ENCODE measurements around the gene EXOSC5. TPM values are rescaled to one million over a fixed set of nuclear protein-coding genes. Genes with fewer than 3 reads are reported as not detected.
"Not testable (repeated sequence)": the region's sequence is repeated elsewhere in the genome, so short reads cannot be mapped to it uniquely, and the experiment has no call there.

Gene EXOSC5
- total and polyA plus RNA-seq, 2 donors from 2014 or later, result 15.5 to 16.8 TPM

DNA sequence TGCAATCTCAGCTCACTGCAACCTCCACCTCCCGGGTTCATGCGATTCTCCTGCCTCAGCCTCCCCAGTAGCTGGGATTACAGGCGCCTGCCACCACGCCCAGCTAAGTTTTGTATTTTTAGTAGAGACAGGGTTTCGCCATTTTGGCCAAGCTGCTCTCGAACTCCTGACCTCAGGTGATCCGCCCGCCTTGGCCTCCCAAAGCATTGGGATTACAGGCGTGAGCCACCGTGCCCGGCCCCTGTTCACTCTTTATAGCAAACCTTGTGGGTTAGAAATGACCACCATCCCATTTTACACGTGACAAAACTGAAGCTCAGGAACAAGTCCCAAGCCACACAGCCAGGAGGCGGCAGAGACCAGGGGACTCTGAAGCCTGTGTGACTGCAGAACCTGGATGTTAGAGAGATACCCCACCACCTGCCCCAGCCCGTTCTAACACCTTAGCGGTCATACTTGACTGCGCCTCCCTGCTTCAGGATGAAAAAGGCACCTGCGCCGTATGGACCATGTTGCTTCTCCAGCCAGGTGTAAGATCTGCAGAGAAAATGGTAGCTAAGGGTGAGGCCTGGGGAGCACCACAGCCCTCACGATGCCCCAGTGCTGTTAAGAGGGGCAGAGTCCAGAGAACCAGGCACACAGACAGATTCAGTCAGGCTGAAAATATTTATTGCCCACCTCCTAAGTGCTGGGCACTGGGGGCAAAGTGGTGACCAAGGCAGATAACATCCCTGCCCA is 38.9 kb upstream of the EXOSC5 start:
- Histone ChIP-seq H3K4me3 (ENCODE audit: low read length in 3 of 3) (no peak overlapping the region), H3K27me3 (ENCODE audit: control insufficient read depth, insufficient read depth, low read length) (no peaks in the 10 kb centered on the region), H3K9me3 (ENCODE audit: control insufficient read depth in 2 of 3, insufficient read depth in 1 of 3, low read length in 3 of 3) (no peaks in the 10 kb centered on the region), H3K27ac (ENCODE audit: low read depth in 2 of 2, low read length in 2 of 2) (no peak overlapping the region), H3K9ac (ENCODE audit: low read length in 3 of 3) (no peak overlapping the region), H3K36me3 (ENCODE audit: control insufficient read depth in 2 of 3, insufficient read depth in 3 of 3, low read length in 3 of 3) (peaks cover 3 to 25% (median 6%) of the 10 kb centered on the region in 3 donors), H3K4me1 (ENCODE audit: control insufficient read depth in 2 of 3, insufficient read depth in 2 of 3, low read depth in 1 of 3, low read length in 3 of 3) (peaks cover 0 to 12% (median 0%) of the 10 kb centered on the region in 3 donors)
- intact Hi-C loops (cut with DNase I), result no loop called here
- FAIRE-seq (no peak), DNase-seq (no peak)
- no peak for TF ChIP-seq CTCF (IDR thresholded peaks at IDR 0.05; ENCODE audit: borderline replicate concordance, extremely low read depth, insufficient read depth)

DNA sequence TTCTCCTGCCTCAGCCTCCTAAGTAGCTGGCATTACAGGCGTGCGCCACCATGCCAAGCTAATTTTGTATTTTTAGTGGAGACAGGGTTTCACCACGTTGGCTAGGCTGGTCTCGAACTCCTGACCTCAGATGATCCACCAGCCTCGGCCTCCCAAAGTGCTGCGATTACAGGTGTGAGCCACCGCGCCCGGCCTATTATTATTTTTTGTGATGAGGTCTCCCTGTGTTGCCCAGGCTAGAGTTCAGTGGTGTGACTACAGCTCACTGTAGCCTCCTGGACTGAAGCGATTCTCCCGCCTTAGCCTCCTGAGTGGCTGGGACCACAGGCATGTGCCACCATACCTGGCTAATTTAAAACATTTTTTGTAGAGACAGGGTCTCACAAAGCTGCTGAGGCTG is 38.2 kb upstream of the EXOSC5 start:
- H3K4me3 ChIP-seq (ENCODE audit: low read length in 3 of 3); DNase-seq; H3K27me3 ChIP-seq (ENCODE audit: control insufficient read depth, insufficient read depth, low read length); H3K9ac ChIP-seq (ENCODE audit: low read length in 3 of 3); FAIRE-seq; H3K27ac ChIP-seq (ENCODE audit: low read depth in 2 of 2, low read length in 2 of 2); intact Hi-C loops (cut with DNase I); H3K9me3 ChIP-seq (ENCODE audit: control insufficient read depth in 2 of 3, insufficient read depth in 1 of 3, low read length in 3 of 3): not testable (repeated sequence)
- peaks cover 0 to 12% (median 0%) of the 10 kb centered on the region in 3 donors for H3K4me1 ChIP-seq (ENCODE audit: control insufficient read depth in 2 of 3, insufficient read depth in 2 of 3, low read depth in 1 of 3, low read length in 3 of 3)
- peaks cover 3 to 25% (median 6%) of the 10 kb centered on the region in 3 donors for H3K36me3 ChIP-seq (ENCODE audit: control insufficient read depth in 2 of 3, insufficient read depth in 3 of 3, low read length in 3 of 3)

DNA sequence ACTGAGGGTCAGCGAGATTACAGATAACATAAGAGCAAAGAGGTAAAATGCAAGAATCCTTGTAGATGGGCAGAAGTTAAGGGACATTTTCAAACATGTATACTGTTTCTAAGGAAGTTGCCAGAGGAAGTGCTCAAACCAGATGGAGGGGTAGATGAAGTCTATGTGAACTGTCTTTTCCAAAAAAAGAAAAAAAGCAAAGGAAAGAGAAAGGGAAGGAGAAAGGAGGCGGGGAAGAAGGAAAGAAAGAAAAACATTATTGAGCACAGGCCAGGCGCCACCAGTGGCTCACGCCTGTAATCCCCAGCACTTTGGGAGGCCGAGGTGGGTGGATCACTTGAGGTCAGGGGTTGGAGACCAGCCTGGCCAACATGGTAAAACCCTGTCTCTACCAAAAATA is 37.3 kb upstream of the EXOSC5 start:
- peak in 1 of 5 donors; percentile 27 for DNase-seq
- Histone ChIP-seq H3K36me3 (ENCODE audit: control insufficient read depth in 2 of 3, insufficient read depth in 3 of 3, low read length in 3 of 3) (peaks cover 3 to 25% (median 6%) of the 10 kb centered on the region in 3 donors), H3K4me3 (ENCODE audit: low read length in 3 of 3) (no peak overlapping the region)

More for the DNA sequence above, 37.3 kb upstream of the EXOSC5 start:
- Histone ChIP-seq H3K9ac (ENCODE audit: low read length in 3 of 3) (no peak overlapping the region), H3K27me3 (ENCODE audit: control insufficient read depth, insufficient read depth, low read length) (no peaks in the 10 kb centered on the region), H3K9me3 (ENCODE audit: control insufficient read depth in 2 of 3, insufficient read depth in 1 of 3, low read length in 3 of 3) (no peaks in the 10 kb centered on the region), H3K27ac (ENCODE audit: low read depth in 2 of 2, low read length in 2 of 2) (no peak overlapping the region), H3K4me1 (ENCODE audit: control insufficient read depth in 2 of 3, insufficient read depth in 2 of 3, low read depth in 1 of 3, low read length in 3 of 3) (peaks cover 0 to 12% (median 0%) of the 10 kb centered on the region in 3 donors)
- intact Hi-C loops (cut with DNase I), result no loop called here
- FAIRE-seq, result no peak
- TF ChIP-seq CTCF (IDR thresholded peaks at IDR 0.05; ENCODE audit: borderline replicate concordance, extremely low read depth, insufficient read depth), result no peak

All from kidney (tissue), 14 donors.